CD14-positive monocyte (primary cell): Measurements from ENCODE around the gene CHD6. TPM values are rescaled to one million over a fixed set of nuclear protein-coding genes. Genes with fewer than 3 reads are reported as not detected.

ENCODE experiments used
- DNase-seq, 3 donors: peaks; one replicate each; pipeline ENCODE4 v3.0.0-alpha.2; 2011 to 2022
- H2AFZ ChIP-seq: 2 replicates; pipeline ENCODE4 v1.6.0; 2012; ENCODE audit warnings: mild to moderate bottlenecking, low read depth, low read length, inconsistent platforms; ENCODE audit not compliant: insufficient read depth, poor library complexity, severe bottlenecking
- H3K27ac ChIP-seq, 2 donors: 1 replicate in 1 of 2; 2 replicates in 1 of 2; pipeline ENCODE4 v1.5.1; 2012 to 2013; ENCODE audit warnings: low read length in 2 of 2, control low read depth in 1 of 2, inconsistent platforms in 1 of 2, low read depth in 1 of 2, mild to moderate bottlenecking in 1 of 2
- H3K27me3 ChIP-seq, 2 donors: one replicate each; pipeline versions ENCODE4 v1.6.0 to v1.6.1; 2011 to 2013; ENCODE audit warnings: low read length in 2 of 2; ENCODE audit not compliant: control insufficient read depth in 2 of 2, insufficient read depth in 2 of 2
- H3K36me3 ChIP-seq, 2 donors: replicated peaks in 1 of 2; 1 replicate in 1 of 2; 2 replicates in 1 of 2; pipeline versions ENCODE4 v1.5.1 to v1.6.1; 2012 to 2013; ENCODE audit warnings: low read length in 2 of 2, control low read depth in 1 of 2, inconsistent platforms in 1 of 2, mild to moderate bottlenecking in 1 of 2; ENCODE audit not compliant: insufficient read depth in 2 of 2, control insufficient read depth in 1 of 2
- H3K4me1 ChIP-seq, 2 donors: 1 replicate in 1 of 2; 2 replicates in 1 of 2; pipeline versions ENCODE4 v1.5.1 to v1.6.1; 2012 to 2013; ENCODE audit warnings: low read length in 2 of 2, control low read depth in 1 of 2, inconsistent platforms in 1 of 2, mild to moderate bottlenecking in 1 of 2, moderate library complexity in 1 of 2; ENCODE audit not compliant: insufficient read depth in 2 of 2, control insufficient read depth in 1 of 2
- H3K4me2 ChIP-seq: replicated peaks from 2 replicates; pipeline ENCODE3; 2012; ENCODE audit warnings: low read length, moderate library complexity, mild to moderate bottlenecking; ENCODE audit not compliant: poor library complexity, severe bottlenecking; ENCODE audit errors: extremely low read depth
- H3K4me3 ChIP-seq, 3 experiments: fragments of 200-600 bp in 1 of 3; sonication (generic) in 1 of 3; replicated peaks in 1 of 3; 1 replicate in 2 of 3; 2 replicates in 1 of 3; pipeline ENCODE4 v1.5.1; 2011 to 2013; ENCODE audit warnings: low read length in 3 of 3, mild to moderate bottlenecking in 3 of 3, control low read depth in 2 of 3, low read depth in 2 of 3, inconsistent platforms in 1 of 3, moderate library complexity in 1 of 3
- H3K79me2 ChIP-seq: 2 replicates; pipeline ENCODE4 v1.6.0; 2012; ENCODE audit warnings: mild to moderate bottlenecking, control low read depth, inconsistent platforms, low read length, moderate library complexity; ENCODE audit not compliant: insufficient read depth
- H3K9ac ChIP-seq: 2 replicates; pipeline ENCODE4 v1.6.0; 2017; ENCODE audit warnings: low read length, mild to moderate bottlenecking; ENCODE audit not compliant: insufficient read depth, poor library complexity, severe bottlenecking
- H3K9me3 ChIP-seq, 2 donors: replicated peaks in 1 of 2; 1 replicate in 1 of 2; 2 replicates in 1 of 2; pipeline versions ENCODE4 v1.5.1 to v1.6.1; 2012 to 2013; ENCODE audit warnings: low read length in 2 of 2, control low read depth in 1 of 2; ENCODE audit not compliant: control insufficient read depth in 1 of 2, insufficient read depth in 1 of 2
- H4K20me1 ChIP-seq: 2 replicates; pipeline ENCODE4 v1.6.0; 2012; ENCODE audit warnings: mild to moderate bottlenecking, low read length, control low read depth, moderate library complexity; ENCODE audit not compliant: insufficient read depth
- H3K27ac Mint-ChIP-seq, 7 donors: one replicate each; pipeline ENCODE4 v1.8.0; 2020; ENCODE audit warnings: mild to moderate bottlenecking in 7 of 7, mixed read lengths in 7 of 7, moderate library complexity in 6 of 7, inconsistent platforms in 2 of 7
- H3K27me3 Mint-ChIP-seq, 3 donors: one replicate each; pipeline ENCODE4 v1.8.0; 2021 to 2022; ENCODE audit warnings: low read depth in 3 of 3, mild to moderate bottlenecking in 3 of 3, mixed read lengths in 3 of 3, moderate library complexity in 3 of 3, inconsistent platforms in 1 of 3
- H3K36me3 Mint-ChIP-seq, 2 donors: one replicate each; pipeline ENCODE4 v1.8.0; 2020; ENCODE audit warnings: mixed read lengths in 2 of 2, inconsistent platforms in 1 of 2, mild to moderate bottlenecking in 1 of 2
- H3K4me1 Mint-ChIP-seq: one replicate; pipeline ENCODE4 v1.8.0; 2020; ENCODE audit warnings: mild to moderate bottlenecking, mixed read lengths
- H3K4me3 Mint-ChIP-seq, 2 donors: one replicate each; pipeline ENCODE4 v1.8.0; 2020; ENCODE audit warnings: mild to moderate bottlenecking in 2 of 2, mixed read lengths in 2 of 2, moderate library complexity in 1 of 2
- H3K9me3 Mint-ChIP-seq, 7 donors: one replicate each; pipeline ENCODE4 v1.8.0; 2020 to 2022; ENCODE audit warnings: mixed read lengths in 7 of 7, mild to moderate bottlenecking in 6 of 7, moderate library complexity in 6 of 7, inconsistent platforms in 2 of 7
- CTCF ChIP-seq: fragments of 200-600 bp; IDR thresholded peaks from one replicate; pipeline ENCODE4 v1.8.0; 2022; ENCODE audit warnings: antibody characterized with exemption, mild to moderate bottlenecking
- WGBS: methylation state at CpG from one replicate; pipeline ENCODE4 v1.1.5; 2013; ENCODE audit warnings: missing lambda C conversion rate; ENCODE audit not compliant: insufficient coverage; 5-methylcytosine and 5-hydroxymethylcytosine counted together
- intact Hi-C, 2 donors: fragments of 100-400 bp; cut with micrococcal nuclease; formaldehyde crosslinking; loops; one replicate each; pipeline versions ENCODE4 v1.15.0 to v1.15.1; 2023
- polyA plus RNA-seq, 3 donors: library from polyadenylated mRNA; depleted of rRNA in 1 of 3; unstranded in 2 of 3; stranded (reverse) in 1 of 3; fragments of 300-500 nt in 2 of 3; fragments of >200 nt in 1 of 3; fragmentation: Illumina TruSeq in 2 of 3; gene quantifications; 1 replicate in 2 of 3; 2 replicates in 1 of 3; pipeline ENCODE4 v1.2.3, GENCODE V29; 2012 to 2021

Gene CHD6
- polyA plus RNA-seq, 3 donors = 12.9 to 19.6 (median 13.0) TPM

GRCh38 chr20:41497186-41497895, 120.8 kb downstream of the CHD6 start:
- Histone ChIP-seq H3K36me3 (peaks cover 34 to 69% of the 10 kb centered on the region in 2 donors), H3K4me1 (no peaks in the 10 kb centered on the region), H3K27me3 (no peaks in the 10 kb centered on the region), H3K4me3 (no peak overlapping the region), H3K4me2 (no peak overlapping the region), H3K9me3 (no peaks in the 10 kb centered on the region), H3K27ac (no peak overlapping the region), H2AFZ (no peak overlapping the region), H3K9ac (no peak overlapping the region), H3K79me2 (no peaks in the 10 kb centered on the region), H4K20me1 (peaks cover 4% of the 10 kb centered on the region)
- H3K27ac Mint-ChIP-seq = no peak overlapping the region
- peaks cover 32 to 56% of the 10 kb centered on the region in 2 donors for H3K36me3 Mint-ChIP-seq
- no peaks in the 10 kb centered on the region for H3K27me3 Mint-ChIP-seq
- 100% methylated on average over 5 of the region's 9 CpGs for WGBS
- H3K4me1 Mint-ChIP-seq = no peaks in the 10 kb centered on the region
- H3K9me3 Mint-ChIP-seq = no peaks in the 10 kb centered on the region
- intact Hi-C loops = no loop called here
- no peak overlapping the region for H3K4me3 Mint-ChIP-seq
- DNase-seq = no peak
- TF ChIP-seq CTCF = no peak

DNA sequence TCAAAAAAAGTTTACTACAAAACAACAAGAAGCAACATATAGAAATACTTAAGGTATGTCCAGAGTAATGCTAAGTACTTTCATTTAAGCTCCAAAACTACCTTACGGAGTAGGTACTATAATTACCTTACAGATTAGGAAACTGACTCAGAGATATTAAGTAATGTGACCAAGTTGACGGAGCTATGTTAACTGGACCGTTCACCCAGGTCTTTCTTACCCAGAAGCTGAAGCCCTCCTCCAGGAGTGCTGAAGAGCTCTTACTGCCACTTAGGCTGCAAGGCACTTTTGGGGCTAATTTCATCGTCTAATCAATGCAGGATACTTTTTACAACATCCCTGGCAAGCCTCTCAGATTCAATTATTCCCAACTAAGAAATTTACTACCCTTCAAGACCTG, 123.7 kb downstream of the CHD6 start:
- Histone ChIP-seq H3K4me3 (no peak overlapping the region), H3K27me3 (no peaks in the 10 kb centered on the region), H2AFZ (no peak overlapping the region), H3K36me3 (peaks cover 61 to 96% of the 10 kb centered on the region in 2 donors), H3K9ac (no peak overlapping the region), H3K4me2 (no peak overlapping the region), H3K9me3 (no peaks in the 10 kb centered on the region), H4K20me1 (no peaks in the 10 kb centered on the region), H3K79me2 (no peaks in the 10 kb centered on the region), H3K4me1 (no peaks in the 10 kb centered on the region), H3K27ac (no peak overlapping the region)
- intact Hi-C loops = no loop called here
- Mint-ChIP-seq H3K4me1 (no peaks in the 10 kb centered on the region), H3K27me3 (no peaks in the 10 kb centered on the region), H3K36me3 (peaks cover 52 to 75% of the 10 kb centered on the region in 2 donors), H3K27ac (no peak overlapping the region), H3K4me3 (no peak overlapping the region), H3K9me3 (no peaks in the 10 kb centered on the region)
- DNase-seq = no peak
- WGBS = 78% methylated on average over 2 of the region's 4 CpGs
- TF ChIP-seq CTCF = no peak
